Activated naive CD4-positive, alpha-beta T cell treated with anti-CD3 and anti-CD28 coated beads for 36 hours (primary cell): ENCODE results near the gene MLEC. TPM values are rescaled to one million over a fixed set of nuclear protein-coding genes. Genes with fewer than 3 reads are reported as not detected.
"Not testable (repeated sequence)": the region's sequence is repeated elsewhere in the genome, so short reads cannot be mapped to it uniquely, and the experiment has no call there.

Experiments used
- CTCF ChIA-PET: fragments of 350-600 bp; sonication (Branson Sonifier 250); formaldehyde crosslinking; loops from one replicate; lab custom pipeline; 2021; ENCODE audit warnings: antibody characterized with exemption; lab: Charles Lee
- DNase-seq: peaks from one replicate; pipeline ENCODE4 v3.0.0-alpha.2; 2020
- H3K27ac Mint-ChIP-seq: one replicate; pipeline ENCODE4 v1.8.0; 2021; ENCODE audit warnings: mild to moderate bottlenecking, mixed read lengths
- H3K27me3 Mint-ChIP-seq: one replicate; pipeline ENCODE4 v1.8.0; 2021; ENCODE audit warnings: low read depth, mixed read lengths
- H3K36me3 Mint-ChIP-seq: one replicate; pipeline ENCODE4 v1.8.0; 2021; ENCODE audit warnings: low read depth, mixed read lengths
- H3K4me1 Mint-ChIP-seq: one replicate; pipeline ENCODE4 v1.8.0; 2021; ENCODE audit warnings: low read depth, mixed read lengths
- H3K4me3 Mint-ChIP-seq: one replicate; pipeline ENCODE4 v1.8.0; 2021; ENCODE audit warnings: mild to moderate bottlenecking, moderate library complexity, mixed read lengths
- H3K9me3 Mint-ChIP-seq: one replicate; pipeline ENCODE4 v1.8.0; 2021; ENCODE audit warnings: mixed read lengths
- intact Hi-C: fragments of 100-400 bp; cut with micrococcal nuclease; formaldehyde crosslinking; loops from one replicate; pipeline ENCODE4 v1.15.1; 2023
- total RNA-seq, 2 experiments: library from RNA; stranded (reverse); gene quantifications; one replicate each; pipeline ENCODE4 v1.2.3, GENCODE V29; 2021

Gene MLEC
- total RNA-seq, 2 experiments from 2014 or later = 78.6 to 89.7 TPM

DNA sequence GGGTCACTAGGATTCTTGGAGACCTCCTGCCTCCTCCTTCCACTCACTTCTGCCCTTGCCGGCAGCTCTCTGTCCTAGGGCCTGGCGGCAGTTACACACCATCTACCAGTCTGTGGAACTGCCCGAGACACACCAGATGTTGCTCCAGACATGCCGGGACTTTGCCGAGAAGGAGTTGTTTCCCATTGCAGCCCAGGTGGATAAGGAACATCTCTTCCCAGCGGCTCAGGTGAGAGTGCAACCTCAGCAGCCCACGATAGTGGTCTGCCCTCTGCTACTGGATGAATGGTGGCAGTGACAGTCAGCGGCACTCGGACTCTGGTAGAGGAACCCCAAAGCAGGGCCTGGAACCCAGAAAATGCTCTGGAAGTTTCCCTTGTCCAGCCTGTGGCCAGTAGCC, 40.0 kb downstream of the MLEC start:
- CTCF ChIA-PET = interaction anchor here (0.6 kb wide), 1 partner anchor 210 kb away, joined by 3 read pairs; no protein-coding TSS in a partner anchor

GRCh38 chr12:120732198-120732597, 45.2 kb downstream of the MLEC start:
- intact Hi-C loops, H3K27me3 Mint-ChIP-seq, H3K36me3 Mint-ChIP-seq, CTCF ChIA-PET, DNase-seq, H3K4me3 Mint-ChIP-seq, H3K9me3 Mint-ChIP-seq, H3K4me1 Mint-ChIP-seq, H3K27ac Mint-ChIP-seq: not testable (repeated sequence)

More for the DNA sequence above, 40.0 kb downstream of the MLEC start:
- DNase-seq = no peak
- no peaks in the 10 kb centered on the region for H3K9me3 Mint-ChIP-seq
- peaks cover 13% of the 10 kb centered on the region for H3K36me3 Mint-ChIP-seq
- H3K27me3 Mint-ChIP-seq = no peaks in the 10 kb centered on the region
- intact Hi-C loops = loop anchor here (2.0 to 5.0 kb wide), 2 partner anchors 56 to 145 kb away; partner anchors contain the start of gene POP5
- no peak overlapping the region for H3K4me3 Mint-ChIP-seq
- peaks cover 14% of the 10 kb centered on the region for H3K4me1 Mint-ChIP-seq
- no peak overlapping the region for H3K27ac Mint-ChIP-seq

DNA sequence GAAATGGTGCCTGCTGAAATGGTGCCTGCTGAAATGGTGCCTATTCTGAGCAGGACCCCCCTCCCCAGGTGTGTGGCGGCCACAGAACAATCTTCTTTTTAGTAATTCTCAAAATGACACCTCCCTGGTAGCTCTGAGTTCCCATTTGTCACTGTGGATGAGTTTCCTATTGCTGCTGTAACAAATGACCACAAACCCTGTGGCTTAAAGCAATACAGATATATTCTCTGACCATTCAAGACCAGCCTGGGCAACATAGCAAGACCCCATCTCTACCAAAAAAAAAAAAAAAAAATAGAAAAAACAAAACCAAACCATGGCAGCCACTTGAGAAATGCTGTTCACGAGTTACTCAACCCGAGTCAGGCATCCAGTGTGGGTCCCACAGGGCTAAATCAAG, 46.6 kb downstream of the MLEC start:
- no peaks in the 10 kb centered on the region for H3K9me3 Mint-ChIP-seq
- H3K27me3 Mint-ChIP-seq = no peaks in the 10 kb centered on the region
- H3K27ac Mint-ChIP-seq = no peak overlapping the region
- no peak for DNase-seq
- CTCF ChIA-PET = no interaction called here
- intact Hi-C loops = no loop called here
- H3K36me3 Mint-ChIP-seq = peaks cover 8% of the 10 kb centered on the region
- H3K4me3 Mint-ChIP-seq = no peak overlapping the region
- H3K4me1 Mint-ChIP-seq = no peaks in the 10 kb centered on the region

GRCh38 chr12:120734210-120734609, 47.3 kb downstream of the MLEC start:
- no peaks in the 10 kb centered on the region for H3K4me1 Mint-ChIP-seq
- no peak overlapping the region for H3K4me3 Mint-ChIP-seq
- intact Hi-C loops = no loop called here
- H3K9me3 Mint-ChIP-seq = no peaks in the 10 kb centered on the region
- CTCF ChIA-PET = no interaction called here
- peaks cover 8% of the 10 kb centered on the region for H3K36me3 Mint-ChIP-seq
- H3K27me3 Mint-ChIP-seq = no peaks in the 10 kb centered on the region
- H3K27ac Mint-ChIP-seq = no peak overlapping the region
- no peak for DNase-seq

DNA sequence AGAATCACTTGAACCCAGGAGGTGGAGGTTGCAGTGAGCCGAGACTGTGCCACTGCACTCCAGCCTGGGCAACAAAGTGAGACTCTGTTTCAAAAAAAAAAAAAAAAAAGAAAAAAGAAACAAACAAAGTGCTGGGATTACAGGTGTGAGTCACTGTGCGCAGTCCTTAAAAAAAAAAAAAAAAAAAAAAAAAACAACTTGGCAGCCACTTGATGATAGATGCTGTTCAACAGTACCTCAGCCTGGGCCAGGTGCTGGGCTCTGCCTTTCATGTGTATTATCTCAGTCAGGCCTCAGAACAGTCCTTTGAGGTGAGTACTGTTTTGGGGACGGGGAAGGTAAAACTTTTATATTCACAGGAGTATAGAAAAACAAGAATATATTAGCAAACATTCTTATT, 48.2 kb downstream of the MLEC start:
- H3K9me3 Mint-ChIP-seq = no peaks in the 10 kb centered on the region
- H3K27ac Mint-ChIP-seq = no peak overlapping the region
- H3K27me3 Mint-ChIP-seq = no peaks in the 10 kb centered on the region
- H3K4me3 Mint-ChIP-seq = no peak overlapping the region
- H3K36me3 Mint-ChIP-seq = peaks cover 4% of the 10 kb centered on the region
- intact Hi-C loops = no loop called here
- CTCF ChIA-PET = interaction anchor here (0.6 kb wide), 2 partner anchors 15 to 86 kb away, joined by 3 to 4 read pairs; no protein-coding TSS in a partner anchor
- no peaks in the 10 kb centered on the region for H3K4me1 Mint-ChIP-seq
- no peak for DNase-seq

DNA sequence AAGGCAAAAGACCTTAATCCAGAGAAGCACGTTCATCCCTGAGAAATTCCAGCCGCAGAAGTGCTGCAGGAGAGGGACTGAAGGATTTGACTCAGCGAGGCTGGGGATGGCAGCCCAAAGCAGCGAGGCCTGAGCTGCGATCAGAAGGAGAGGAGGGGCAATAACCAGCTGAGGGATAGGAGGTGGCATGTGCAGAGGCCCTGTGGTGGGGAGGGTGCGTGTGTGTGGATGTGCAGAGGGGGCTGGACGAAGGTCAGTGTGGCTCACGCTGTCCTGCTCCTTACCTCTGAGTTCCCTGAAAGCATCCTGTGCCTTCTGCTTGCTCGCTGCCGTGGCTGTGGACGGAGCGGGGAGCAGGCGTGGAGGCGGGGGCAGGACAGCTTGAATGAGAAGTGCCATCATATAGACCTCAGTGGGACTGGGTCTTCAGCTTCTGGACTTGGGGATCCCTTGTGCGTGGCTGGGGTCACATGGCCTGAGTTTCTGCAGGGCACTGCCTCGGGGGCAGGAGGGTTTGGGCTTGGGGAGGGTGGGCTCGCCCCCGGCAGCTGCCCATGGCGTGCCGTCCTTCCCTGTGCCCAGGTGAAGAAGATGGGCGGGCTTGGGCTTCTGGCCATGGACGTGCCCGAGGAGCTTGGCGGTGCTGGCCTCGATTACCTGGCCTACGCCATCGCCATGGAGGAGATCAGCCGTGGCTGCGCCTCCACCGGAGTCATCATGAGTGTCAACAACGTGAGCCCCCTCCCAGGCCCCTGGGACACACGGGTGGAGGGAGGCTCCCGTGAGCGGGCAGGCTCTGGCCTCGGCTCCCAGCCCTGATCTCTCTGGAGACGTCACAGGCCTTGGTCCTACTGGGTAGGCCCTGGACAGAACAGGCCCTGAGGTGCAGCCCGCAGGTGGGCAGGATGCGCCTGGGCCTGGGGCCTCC, 49.7 kb downstream of the MLEC start:
- H3K36me3 Mint-ChIP-seq = peaks cover 2% of the 10 kb centered on the region
- H3K4me1 Mint-ChIP-seq = no peaks in the 10 kb centered on the region
- H3K27me3 Mint-ChIP-seq = no peaks in the 10 kb centered on the region
- no peak overlapping the region for H3K27ac Mint-ChIP-seq
- CTCF ChIA-PET = no interaction called here
- no peak for DNase-seq
- no peaks in the 10 kb centered on the region for H3K9me3 Mint-ChIP-seq
- intact Hi-C loops = no loop called here
- no peak overlapping the region for H3K4me3 Mint-ChIP-seq

DNA sequence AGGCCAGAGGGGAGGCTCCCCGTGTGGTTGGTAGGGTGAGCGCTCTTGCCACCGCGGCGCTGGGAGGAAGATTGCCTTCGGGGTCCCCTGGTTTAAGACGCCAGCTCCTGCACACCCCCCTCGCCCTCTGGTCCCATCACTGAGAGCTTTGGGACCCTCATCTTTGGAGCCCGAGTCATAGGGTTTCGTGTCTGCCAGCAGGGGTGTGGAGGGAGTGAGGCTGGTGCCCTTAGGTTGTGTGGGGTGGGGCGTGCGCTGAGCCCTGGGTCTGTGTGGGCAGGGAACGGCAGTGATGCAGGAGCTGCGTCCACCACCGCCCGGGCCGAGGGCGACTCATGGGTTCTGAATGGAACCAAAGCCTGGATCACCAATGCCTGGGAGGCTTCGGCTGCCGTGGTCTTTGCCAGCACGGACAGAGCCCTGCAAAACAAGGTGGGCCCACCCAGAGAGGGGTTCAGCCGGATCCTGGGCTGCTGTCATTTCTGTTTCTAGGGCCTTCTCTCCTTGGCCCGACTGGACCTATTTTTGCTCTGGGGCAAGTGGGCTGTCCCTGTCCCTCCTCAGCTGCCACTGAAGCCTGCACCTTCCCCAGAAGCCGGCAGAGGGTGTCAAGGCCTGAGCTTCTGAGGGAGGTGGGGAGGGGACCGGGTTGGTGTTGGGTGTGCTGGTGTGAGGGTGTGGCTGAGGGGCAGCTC, 50.8 kb downstream of the MLEC start:
- intact Hi-C loops = no loop called here
- no peak for DNase-seq
- H3K27ac Mint-ChIP-seq = no peak overlapping the region
- no peak overlapping the region for H3K4me3 Mint-ChIP-seq
- no peaks in the 10 kb centered on the region for H3K27me3 Mint-ChIP-seq
- H3K4me1 Mint-ChIP-seq = no peaks in the 10 kb centered on the region
- CTCF ChIA-PET = no interaction called here
- H3K36me3 Mint-ChIP-seq = no peaks in the 10 kb centered on the region
- H3K9me3 Mint-ChIP-seq = no peaks in the 10 kb centered on the region

GRCh38 chr12:120738252-120739030, 51.5 kb downstream of the MLEC start:
- H3K27me3 Mint-ChIP-seq = no peaks in the 10 kb centered on the region
- H3K27ac Mint-ChIP-seq = no peak overlapping the region
- no peaks in the 10 kb centered on the region for H3K4me1 Mint-ChIP-seq
- H3K9me3 Mint-ChIP-seq = no peaks in the 10 kb centered on the region
- H3K36me3 Mint-ChIP-seq = no peaks in the 10 kb centered on the region
- CTCF ChIA-PET = no interaction called here
- no peak overlapping the region for H3K4me3 Mint-ChIP-seq
- DNase-seq = no peak
- intact Hi-C loops = no loop called here

DNA sequence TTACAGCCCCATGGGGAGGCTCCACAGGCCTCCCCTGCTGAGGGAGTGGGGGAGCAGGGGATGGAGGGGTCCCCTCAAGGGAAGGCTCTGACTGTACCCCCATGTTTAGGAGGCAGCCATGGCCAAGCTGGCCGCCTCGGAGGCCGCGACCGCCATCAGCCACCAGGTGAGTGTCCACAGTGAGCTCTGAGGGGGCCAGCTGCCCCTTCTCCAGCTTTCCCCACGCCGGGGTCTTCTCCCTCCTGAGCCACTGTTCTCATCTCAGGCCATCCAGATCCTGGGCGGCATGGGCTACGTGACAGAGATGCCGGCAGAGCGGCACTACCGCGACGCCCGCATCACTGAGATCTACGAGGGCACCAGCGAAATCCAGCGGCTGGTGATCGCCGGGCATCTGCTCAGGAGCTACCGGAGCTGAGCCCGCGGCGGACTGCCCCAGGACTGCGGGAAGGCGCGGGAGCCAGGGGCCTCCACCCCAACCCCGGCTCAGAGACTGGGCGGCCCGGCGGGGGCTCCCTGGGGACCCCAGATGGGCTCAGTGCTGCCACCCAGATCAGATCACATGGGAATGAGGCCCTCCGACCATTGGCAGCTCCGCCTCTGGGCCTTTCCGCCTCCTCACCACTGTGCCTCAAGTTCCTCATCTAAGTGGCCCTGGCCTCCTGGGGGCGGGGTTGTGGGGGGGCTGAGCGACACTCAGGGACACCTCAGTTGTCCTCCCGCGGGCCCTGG, 52.2 kb downstream of the MLEC start:
- Mint-ChIP-seq H3K9me3 (no peaks in the 10 kb centered on the region), H3K27ac (no peak overlapping the region), H3K4me1 (no peaks in the 10 kb centered on the region), H3K27me3 (no peaks in the 10 kb centered on the region), H3K4me3 (no peak overlapping the region), H3K36me3 (no peaks in the 10 kb centered on the region)
- CTCF ChIA-PET = no interaction called here
- intact Hi-C loops = no loop called here
- no peak for DNase-seq

GRCh38 chr12:120739821-120740613, 53.1 kb downstream of the MLEC start:
- H3K9me3 Mint-ChIP-seq = no peaks in the 10 kb centered on the region
- no peaks in the 10 kb centered on the region for H3K27me3 Mint-ChIP-seq
- no peaks in the 10 kb centered on the region for H3K4me1 Mint-ChIP-seq
- DNase-seq = no peak
- intact Hi-C loops = no loop called here
- no peaks in the 10 kb centered on the region for H3K36me3 Mint-ChIP-seq
- H3K27ac Mint-ChIP-seq = no peak overlapping the region
- CTCF ChIA-PET = interaction anchor here (0.7 kb wide), 1 partner anchor 157 kb away, joined by 3 read pairs; no protein-coding TSS in a partner anchor
- H3K4me3 Mint-ChIP-seq = no peak overlapping the region

DNA sequence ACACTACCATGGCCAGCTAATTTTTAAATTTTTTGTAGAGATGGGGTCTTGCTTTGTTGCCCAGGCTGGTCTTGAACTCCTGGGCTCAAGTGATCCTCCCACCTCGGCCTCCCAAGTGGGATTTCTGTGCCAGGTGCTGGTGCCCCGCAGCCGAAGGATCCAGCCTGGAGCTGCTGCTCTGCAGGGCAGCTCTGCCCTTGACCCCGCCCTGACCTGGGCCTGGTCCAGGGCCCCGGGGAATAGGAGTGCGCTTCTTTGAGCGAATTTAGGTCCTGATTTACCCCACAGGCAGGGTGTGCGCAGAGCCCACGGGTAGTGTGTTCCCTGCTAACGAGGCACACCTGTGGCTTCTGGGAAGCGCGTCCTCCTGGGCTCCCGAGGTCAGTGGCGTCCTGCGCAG, 53.9 kb downstream of the MLEC start:
- DNase-seq = no peak
- Mint-ChIP-seq H3K27ac (no peak overlapping the region), H3K9me3 (no peaks in the 10 kb centered on the region), H3K36me3 (no peaks in the 10 kb centered on the region), H3K4me3 (no peak overlapping the region), H3K4me1 (no peaks in the 10 kb centered on the region), H3K27me3 (no peaks in the 10 kb centered on the region)
- CTCF ChIA-PET = interaction anchor here (0.7 kb wide), 1 partner anchor 158 kb away, joined by 3 read pairs; no protein-coding TSS in a partner anchor
- intact Hi-C loops = no loop called here
